ENCODE results near the gene WWOX. TPM values are rescaled to one million over a fixed set of nuclear protein-coding genes. Genes with fewer than 3 reads are reported as not detected.
"Not testable (repeated sequence)": the region's sequence is repeated elsewhere in the genome, so short reads cannot be mapped to it uniquely, and the experiment has no call there.

The WWOX gene
- total RNA-seq, 6 experiments from 2014 or later: 13.0 to 24.3 (median 16.5) TPM

GRCh38 chr16:78599271-78599670 lies 499.8 kb downstream of the WWOX start:
- Histone ChIP-seq H3K4me3 (no peak overlapping the region), H3K27me3 (no peaks in the 10 kb centered on the region), H3K9me3 (no peaks in the 10 kb centered on the region), H3K27ac (no peak overlapping the region), H3K36me3 (no peaks in the 10 kb centered on the region), H3K4me1 (peaks cover 0 to 21% (median 8%) of the 10 kb centered on the region in 4 donors)
- intact Hi-C loops (cut with DNase I): no loop called here
- TF ChIP-seq POLR2A (IDR thresholded peaks at IDR 0.05) (no peak), CTCF (IDR thresholded peaks at IDR 0.05) (no peak)
- ATAC-seq: no peak
- no peak for DNase-seq
- WGBS (ENCODE audit: insufficient coverage, low coverage, low lambda C conversion rate, missing lambda C conversion rate): no CpG with 5 or more reads among the region's 4 CpGs

DNA sequence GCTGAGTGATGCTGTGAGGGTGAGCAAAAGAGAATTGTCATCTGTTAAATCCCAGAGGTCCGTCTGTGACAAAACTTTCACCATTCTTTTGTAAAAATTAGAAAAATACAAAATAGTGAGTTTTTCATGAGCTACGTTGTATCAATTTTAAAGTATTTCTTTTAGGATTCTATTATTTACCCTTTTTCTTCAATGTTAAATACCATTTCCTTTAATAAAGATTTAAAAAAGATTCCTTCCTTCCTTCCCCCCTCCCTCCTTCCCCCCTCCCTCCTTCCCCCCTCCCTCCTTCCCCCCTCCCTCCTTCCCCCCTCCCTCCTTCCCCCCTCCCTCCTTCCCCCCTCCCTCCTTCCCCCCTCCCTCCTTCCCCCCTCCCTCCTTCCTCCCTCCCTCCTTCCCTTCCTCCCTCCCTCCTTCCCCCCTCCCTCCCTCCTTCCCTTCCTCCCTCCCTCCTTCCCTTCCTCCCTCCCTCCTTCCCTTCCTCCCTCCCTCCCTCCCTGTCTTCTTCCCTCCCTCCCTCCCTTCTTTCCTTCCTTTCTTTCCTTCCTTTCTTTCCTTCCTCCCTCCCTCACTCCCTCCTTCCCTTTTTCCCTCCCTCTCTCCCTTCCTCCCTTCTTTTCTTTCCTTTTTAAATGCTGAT lies 505.1 kb downstream of the WWOX start:
- H3K27ac ChIP-seq; H3K9me3 ChIP-seq; H3K4me3 ChIP-seq; H3K27me3 ChIP-seq; ATAC-seq; intact Hi-C loops (cut with DNase I); H3K36me3 ChIP-seq; H3K4me1 ChIP-seq; DNase-seq: not testable (repeated sequence)
- 84% methylated on average over 2 of the region's 2 CpGs for WGBS (ENCODE audit: insufficient coverage, low coverage, low lambda C conversion rate, missing lambda C conversion rate)

DNA sequence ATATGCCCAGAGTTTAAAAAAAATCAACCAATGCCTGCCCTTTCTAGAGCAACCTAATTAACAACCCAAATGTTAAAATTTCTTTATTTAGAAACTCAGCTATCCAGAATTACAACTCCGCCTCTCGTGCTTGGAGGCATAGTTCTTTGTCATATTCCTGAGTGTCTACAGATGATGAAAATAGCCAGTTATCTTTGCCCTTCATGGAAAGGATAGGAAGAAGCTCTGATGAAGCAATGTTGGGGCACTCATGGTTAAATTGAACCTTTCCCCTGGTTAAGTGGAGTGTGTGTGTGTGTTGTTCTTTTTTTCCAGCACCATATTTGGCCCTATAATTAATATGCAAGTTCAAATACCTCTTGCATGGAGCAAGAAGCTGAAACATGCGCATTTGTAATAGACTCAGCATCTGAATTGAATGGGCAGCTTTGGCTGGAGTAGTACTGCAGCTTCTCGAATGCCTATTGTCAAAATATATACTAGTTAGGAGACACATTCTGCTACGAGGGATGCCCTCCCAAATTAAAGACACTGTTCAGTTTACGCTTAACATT lies 506.2 kb downstream of the WWOX start:
- intact Hi-C loops (cut with DNase I): no loop called here
- H3K4me3 ChIP-seq: no peak overlapping the region
- 95% methylated on average over 5 of the region's 6 CpGs for WGBS (ENCODE audit: insufficient coverage, low coverage, low lambda C conversion rate, missing lambda C conversion rate)
- H3K27ac ChIP-seq: no peak overlapping the region
- H3K9me3 ChIP-seq: no peaks in the 10 kb centered on the region
- ATAC-seq: no peak
- H3K4me1 ChIP-seq: no peaks in the 10 kb centered on the region
- DNase-seq: no peak
- TF ChIP-seq CTCF (IDR thresholded peaks at IDR 0.05) (no peak), POLR2A (IDR thresholded peaks at IDR 0.05) (no peak)
- no peaks in the 10 kb centered on the region for H3K27me3 ChIP-seq
- no peaks in the 10 kb centered on the region for H3K36me3 ChIP-seq

GRCh38 chr16:78606545-78606944 lies 507.1 kb downstream of the WWOX start:
- Histone ChIP-seq H3K9me3 (no peaks in the 10 kb centered on the region), H3K27me3 (no peaks in the 10 kb centered on the region), H3K36me3 (no peaks in the 10 kb centered on the region), H3K27ac (no peak overlapping the region), H3K4me3 (no peak overlapping the region), H3K4me1 (no peaks in the 10 kb centered on the region)
- intact Hi-C loops (cut with DNase I): no loop called here
- ATAC-seq (no peak), DNase-seq (no peak)
- TF ChIP-seq CTCF (IDR thresholded peaks at IDR 0.05): no peak
- TF ChIP-seq POLR2A (IDR thresholded peaks at IDR 0.05): no peak
- WGBS (ENCODE audit: insufficient coverage, low coverage, low lambda C conversion rate, missing lambda C conversion rate): 80% methylated on average over 8 of the region's 8 CpGs

DNA sequence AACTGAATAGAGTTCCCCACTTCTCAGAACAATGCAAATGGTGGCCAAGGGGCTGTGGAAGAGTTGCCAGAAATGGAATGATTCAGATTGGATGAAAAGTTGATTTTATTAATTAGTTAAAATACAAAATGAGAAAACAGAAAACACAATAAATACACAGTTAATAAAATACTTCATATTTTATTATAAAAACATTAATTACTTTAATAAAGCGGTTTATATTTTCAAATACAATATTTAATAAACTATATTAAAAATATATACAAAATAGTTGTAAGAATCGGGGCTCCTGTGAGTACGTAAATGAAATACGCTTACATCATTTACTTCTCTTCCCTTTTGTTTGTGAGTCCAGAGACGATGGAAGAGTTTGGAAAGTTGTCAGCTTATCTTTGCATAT lies 507.6 kb downstream of the WWOX start:
- TF ChIP-seq CTCF (IDR thresholded peaks at IDR 0.05) (no peak), POLR2A (IDR thresholded peaks at IDR 0.05) (no peak)
- H3K9me3 ChIP-seq: no peaks in the 10 kb centered on the region
- no peak for ATAC-seq
- H3K27ac ChIP-seq: no peak overlapping the region
- H3K4me3 ChIP-seq: no peak overlapping the region
- 91% methylated on average over 5 of the region's 5 CpGs for WGBS (ENCODE audit: insufficient coverage, low coverage, low lambda C conversion rate, missing lambda C conversion rate)
- DNase-seq: no peak
- H3K27me3 ChIP-seq: no peaks in the 10 kb centered on the region
- H3K4me1 ChIP-seq: no peaks in the 10 kb centered on the region
- intact Hi-C loops (cut with DNase I): no loop called here
- no peaks in the 10 kb centered on the region for H3K36me3 ChIP-seq

All from right lobe of liver (tissue), 6 donors.